CD4-positive, alpha-beta T cell (primary cell): Measurements from ENCODE around the gene NT5C2. TPM values are rescaled to one million over a fixed set of nuclear protein-coding genes. Genes with fewer than 3 reads are reported as not detected.

ENCODE experiments used
- ATAC-seq: fragments of 200-7000 bp; cut with Tn5 transposase; one replicate; pipeline ENCODE4 v1.10.0; 2022; ENCODE audit warnings: mild to moderate bottlenecking; ENCODE audit not compliant: poor library complexity
- CTCF ChIA-PET: fragments of 350-600 bp; sonication (Branson Sonifier 250); formaldehyde crosslinking; loops from one replicate; lab custom pipeline; 2021; ENCODE audit warnings: antibody characterized with exemption, inconsistent platforms; lab: Charles Lee
- POLR2A ChIA-PET: fragments of 350-600 bp; sonication (Branson Sonifier 250); formaldehyde crosslinking; loops from one replicate; lab custom pipeline; 2021; ENCODE audit warnings: antibody characterized with exemption, inconsistent platforms; lab: Charles Lee
- DNase-seq, 14 experiments: peaks; one replicate each; pipeline ENCODE4 v3.0.0-alpha.2; 2013 to 2020; ENCODE audit warnings: mixed read lengths in 2 of 14
- H3K27ac ChIP-seq, 2 donors: one replicate each; pipeline versions ENCODE4 v1.5.1 to v1.7.0; 2013; ENCODE audit warnings: low read length in 2 of 2, low read depth in 1 of 2, mild to moderate bottlenecking in 1 of 2
- H3K27me3 ChIP-seq, 2 experiments: 1 replicate in 1 of 2; 2 replicates in 1 of 2; pipeline versions ENCODE4 v1.6.1 to v1.7.0; 2013; ENCODE audit warnings: low read length in 2 of 2, control low read depth in 1 of 2, mild to moderate bottlenecking in 1 of 2, moderate library complexity in 1 of 2; ENCODE audit not compliant: insufficient read depth in 2 of 2, control insufficient read depth in 1 of 2
- H3K36me3 ChIP-seq: one replicate; pipeline ENCODE4 v1.6.1; 2013; ENCODE audit warnings: low read length, control low read depth; ENCODE audit not compliant: insufficient read depth
- H3K4me1 ChIP-seq: one replicate; pipeline ENCODE4 v1.6.1; 2013; ENCODE audit warnings: low read length, control low read depth; ENCODE audit not compliant: insufficient read depth
- H3K4me3 ChIP-seq: one replicate; pipeline ENCODE4 v1.5.1; 2013; ENCODE audit warnings: mild to moderate bottlenecking, low read length, moderate library complexity
- H3K9me3 ChIP-seq, 2 experiments: 1 replicate in 1 of 2; 2 replicates in 1 of 2; pipeline versions ENCODE4 v1.6.1 to v1.7.0; 2013; ENCODE audit warnings: low read length in 2 of 2, mild to moderate bottlenecking in 2 of 2, control low read depth in 1 of 2, moderate library complexity in 1 of 2; ENCODE audit not compliant: control insufficient read depth in 1 of 2, insufficient read depth in 1 of 2
- H3K27ac Mint-ChIP-seq: one replicate; pipeline ENCODE4 v1.8.0; 2020; ENCODE audit warnings: mixed read lengths
- H3K27me3 Mint-ChIP-seq: one replicate; pipeline ENCODE4 v1.8.0; 2021; ENCODE audit warnings: mixed read lengths
- H3K36me3 Mint-ChIP-seq: one replicate; pipeline ENCODE4 v1.8.0; 2021; ENCODE audit warnings: low read depth, mixed read lengths
- H3K4me1 Mint-ChIP-seq: one replicate; pipeline ENCODE4 v1.8.0; 2021; ENCODE audit warnings: low read depth, mixed read lengths
- H3K4me3 Mint-ChIP-seq: one replicate; pipeline ENCODE4 v1.8.0; 2020; ENCODE audit warnings: mild to moderate bottlenecking, mixed read lengths
- H3K9me3 Mint-ChIP-seq: one replicate; pipeline ENCODE4 v1.8.0; 2020; ENCODE audit warnings: mixed read lengths
- intact Hi-C, 2 experiments: fragments of 100-400 bp; cut with DNase I in 1 of 2; cut with micrococcal nuclease in 1 of 2; formaldehyde crosslinking; loops; one replicate each; pipeline versions ENCODE4 v1.15.1 to v1.9.0; 2023 to 2025; cut with DNase I, micrococcal nuclease
- total RNA-seq, 174 experiments: library from RNA in 2 of 174; stranded (reverse) in 2 of 174; gene quantifications; one replicate each; pipeline ENCODE4 v1.2.3 and lab custom pipeline; 2021 to 2026
- TF ChIP-seq, protein P1 (sequence below): fragments of 200-600 bp; IDR thresholded peaks from one replicate; pipeline ENCODE4 v1.8.0; 2022; ENCODE audit warnings: antibody characterized with exemption, mild to moderate bottlenecking

The NT5C2 gene
- total RNA-seq, 2 experiments from 2014 or later = 43.2 to 47.8 TPM

- intact Hi-C loops = no loop called here
- H3K9me3 ChIP-seq = no peaks in the 10 kb centered on the region
- H3K27ac Mint-ChIP-seq = no peak overlapping the region
- H3K27ac ChIP-seq = no peak overlapping the region
- H3K36me3 ChIP-seq = no peaks in the 10 kb centered on the region
- H3K27me3 Mint-ChIP-seq = no peaks in the 10 kb centered on the region
- no peaks in the 10 kb centered on the region for H3K9me3 Mint-ChIP-seq
- TF ChIP-seq, protein P1, sequence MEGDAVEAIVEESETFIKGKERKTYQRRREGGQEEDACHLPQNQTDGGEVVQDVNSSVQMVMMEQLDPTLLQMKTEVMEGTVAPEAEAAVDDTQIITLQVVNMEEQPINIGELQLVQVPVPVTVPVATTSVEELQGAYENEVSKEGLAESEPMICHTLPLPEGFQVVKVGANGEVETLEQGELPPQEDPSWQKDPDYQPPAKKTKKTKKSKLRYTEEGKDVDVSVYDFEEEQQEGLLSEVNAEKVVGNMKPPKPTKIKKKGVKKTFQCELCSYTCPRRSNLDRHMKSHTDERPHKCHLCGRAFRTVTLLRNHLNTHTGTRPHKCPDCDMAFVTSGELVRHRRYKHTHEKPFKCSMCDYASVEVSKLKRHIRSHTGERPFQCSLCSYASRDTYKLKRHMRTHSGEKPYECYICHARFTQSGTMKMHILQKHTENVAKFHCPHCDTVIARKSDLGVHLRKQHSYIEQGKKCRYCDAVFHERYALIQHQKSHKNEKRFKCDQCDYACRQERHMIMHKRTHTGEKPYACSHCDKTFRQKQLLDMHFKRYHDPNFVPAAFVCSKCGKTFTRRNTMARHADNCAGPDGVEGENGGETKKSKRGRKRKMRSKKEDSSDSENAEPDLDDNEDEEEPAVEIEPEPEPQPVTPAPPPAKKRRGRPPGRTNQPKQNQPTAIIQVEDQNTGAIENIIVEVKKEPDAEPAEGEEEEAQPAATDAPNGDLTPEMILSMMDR = no peak
- H3K4me3 ChIP-seq = no peak overlapping the region
- DNase-seq (no peak), ATAC-seq (no peak)
- no peak overlapping the region for H3K4me3 Mint-ChIP-seq
- no peaks in the 10 kb centered on the region for H3K27me3 ChIP-seq
- peaks cover 9% of the 10 kb centered on the region for H3K4me1 ChIP-seq
- peaks cover 12% of the 10 kb centered on the region for H3K4me1 Mint-ChIP-seq
- H3K36me3 Mint-ChIP-seq = peaks cover 21% of the 10 kb centered on the region
- ChIA-PET POLR2A (interaction anchor here (2.1 kb wide), 1 partner anchor 147 kb away, joined by 7 read pairs; the partner anchor contains the start of gene CNNM2), CTCF (no interaction called here)
Observed at GRCh38 chr10:103064956-103065355, 128.1 kb downstream of the NT5C2 start.

DNA sequence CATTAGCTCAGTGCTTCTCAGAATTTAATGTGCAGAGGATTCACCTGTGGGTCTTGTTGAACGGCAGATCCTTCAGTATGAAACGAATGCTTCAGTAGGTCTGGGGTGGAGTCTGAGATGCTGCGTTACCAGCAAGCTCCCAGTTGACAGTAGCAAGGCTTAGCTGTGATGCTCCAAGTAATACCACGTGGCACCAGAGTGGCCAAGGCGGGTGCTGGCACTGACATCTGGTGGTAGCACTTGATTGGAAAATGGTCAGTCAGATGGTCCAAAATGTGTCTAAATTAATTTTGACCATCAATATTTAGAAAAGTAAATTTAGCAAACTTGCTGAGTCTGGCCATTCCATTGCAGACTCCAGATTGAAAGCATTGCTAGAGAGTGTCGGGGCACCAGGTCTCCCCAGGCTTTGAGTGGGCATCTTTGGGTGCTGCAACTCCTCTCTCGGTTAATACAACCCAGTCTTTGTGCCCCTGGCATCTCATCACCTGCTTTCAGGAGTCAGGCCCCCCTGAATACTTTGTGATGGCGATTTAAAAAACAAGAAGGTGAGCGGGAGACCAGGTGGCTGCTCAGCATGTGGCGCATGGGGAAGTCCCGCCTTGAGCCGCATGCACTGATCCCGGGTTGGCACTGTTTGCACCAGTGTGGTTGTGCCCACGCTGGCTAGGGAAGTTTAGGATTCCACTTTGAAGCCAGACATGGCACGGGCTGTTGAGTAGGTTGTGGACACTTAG lies 130.1 kb downstream of the NT5C2 start:
- no peaks in the 10 kb centered on the region for H3K9me3 Mint-ChIP-seq
- no peak overlapping the region for H3K27ac Mint-ChIP-seq
- no peaks in the 10 kb centered on the region for H3K9me3 ChIP-seq
- DNase-seq (no peak), ATAC-seq (no peak)
- H3K4me1 Mint-ChIP-seq = no peaks in the 10 kb centered on the region
- H3K4me3 ChIP-seq = no peak overlapping the region
- CTCF ChIA-PET = interaction anchor here (1.3 kb wide), 1 partner anchor 145 kb away, joined by 3 read pairs; the partner anchor contains the start of gene CNNM2
- H3K27me3 ChIP-seq = no peaks in the 10 kb centered on the region
- H3K27ac ChIP-seq = no peak overlapping the region
- peaks cover 9% of the 10 kb centered on the region for H3K36me3 Mint-ChIP-seq
- no peaks in the 10 kb centered on the region for H3K4me1 ChIP-seq
- POLR2A ChIA-PET = interaction anchor here (2.1 kb wide), 1 partner anchor 145 kb away, joined by 7 read pairs; the partner anchor contains the start of gene CNNM2
- TF ChIP-seq, protein P1 = no peak
- no peak overlapping the region for H3K4me3 Mint-ChIP-seq
- intact Hi-C loops = no loop called here
- no peaks in the 10 kb centered on the region for H3K27me3 Mint-ChIP-seq
- no peaks in the 10 kb centered on the region for H3K36me3 ChIP-seq

DNA sequence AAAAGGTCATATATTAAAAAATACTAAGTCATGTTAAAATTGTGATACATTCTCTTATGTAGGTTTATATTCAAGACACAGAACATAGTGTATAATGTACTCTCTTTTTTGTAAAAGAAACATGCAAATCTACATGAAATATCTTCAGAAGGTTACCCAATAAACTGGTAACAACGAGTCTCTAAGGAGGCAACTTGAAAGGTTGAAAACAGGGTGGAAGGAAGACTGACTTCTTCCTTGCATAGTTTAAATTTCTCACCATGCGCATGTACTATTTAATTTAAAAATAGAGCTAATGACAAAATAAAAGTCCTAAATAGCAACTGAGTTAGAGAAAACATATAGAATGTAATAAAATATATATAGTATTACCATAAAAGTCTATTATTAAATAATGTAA lies 132.5 kb downstream of the NT5C2 start:
- no peak overlapping the region for H3K4me3 Mint-ChIP-seq
- intact Hi-C loops = no loop called here

More for the DNA sequence above, 132.5 kb downstream of the NT5C2 start:
- no peaks in the 10 kb centered on the region for H3K4me1 Mint-ChIP-seq
- Histone ChIP-seq H3K36me3 (no peaks in the 10 kb centered on the region), H3K4me1 (no peaks in the 10 kb centered on the region), H3K4me3 (no peak overlapping the region), H3K9me3 (no peaks in the 10 kb centered on the region), H3K27ac (no peak overlapping the region), H3K27me3 (no peaks in the 10 kb centered on the region)
- DNase-seq = no peak
- ChIA-PET CTCF (no interaction called here), POLR2A (no interaction called here)
- ATAC-seq = no peak
- no peak overlapping the region for H3K27ac Mint-ChIP-seq
- H3K27me3 Mint-ChIP-seq = no peaks in the 10 kb centered on the region
- peaks cover 14% of the 10 kb centered on the region for H3K36me3 Mint-ChIP-seq
- H3K9me3 Mint-ChIP-seq = no peaks in the 10 kb centered on the region
- TF ChIP-seq, protein P1 = no peak
